Measurements from ENCODE around the gene FRMPD4.

- TF ChIP-seq GATA3 (IDR thresholded peaks at IDR 0.05; ENCODE audit: low read depth, low read length), result no peak
- no peak for TF ChIP-seq GATA2 (IDR thresholded peaks at IDR 0.05; ENCODE audit: low read depth, low read length)
These were observed 89.3 kb downstream of the FRMPD4 start for GRCh38 chrX:12227412-12228041.

Data from SH-SY5Y (cell line).